HG02870 (cell line): ENCODE measurements around the gene KRTAP10-2.
"Not testable (repeated sequence)": the region's sequence is repeated elsewhere in the genome, so short reads cannot be mapped to it uniquely, and the experiment has no call there.

Source experiments
- ATAC-seq: cut with Tn5 transposase; IDR thresholded peaks from one replicate; pipeline ENCODE4 v1.9.1; 2021; ENCODE audit warnings: mild to moderate bottlenecking, moderate library complexity; ENCODE audit not compliant: unreplicated experiment

Gene KRTAP10-2

DNA sequence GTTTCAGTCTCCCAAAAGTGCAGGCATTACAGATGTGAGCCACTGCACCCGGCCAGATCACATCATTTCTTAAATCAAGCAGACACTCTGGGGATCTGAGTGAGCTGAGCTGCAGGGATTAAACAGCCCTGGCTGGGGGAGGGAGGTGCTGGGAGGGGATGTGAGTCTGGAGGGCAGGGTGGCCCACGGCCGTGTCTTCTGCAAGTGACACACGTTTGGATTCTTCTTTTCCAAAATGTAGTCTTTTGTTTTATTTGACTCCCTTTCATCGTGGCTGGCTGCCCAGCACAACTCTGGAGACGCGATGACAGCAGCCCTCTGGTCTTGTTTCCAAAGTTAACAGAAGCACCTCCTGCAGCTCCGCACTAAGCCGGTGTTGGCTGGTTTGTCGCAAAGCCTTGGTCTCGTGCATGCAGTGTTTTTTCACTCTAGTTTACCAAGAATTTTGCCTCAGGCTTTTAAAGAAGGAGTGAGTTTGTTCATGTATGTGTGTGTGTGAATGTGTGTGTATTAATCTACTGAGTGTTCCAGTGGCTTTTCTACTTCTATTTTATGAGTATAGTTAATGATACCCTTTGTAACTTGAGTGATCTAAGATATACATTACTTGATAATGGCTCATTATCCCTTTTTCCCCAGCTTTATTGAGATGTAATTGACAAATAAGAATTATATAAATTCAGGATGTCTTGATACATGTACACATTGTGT is 31.9 kb upstream of the KRTAP10-2 start:
- ATAC-seq = no peak

DNA sequence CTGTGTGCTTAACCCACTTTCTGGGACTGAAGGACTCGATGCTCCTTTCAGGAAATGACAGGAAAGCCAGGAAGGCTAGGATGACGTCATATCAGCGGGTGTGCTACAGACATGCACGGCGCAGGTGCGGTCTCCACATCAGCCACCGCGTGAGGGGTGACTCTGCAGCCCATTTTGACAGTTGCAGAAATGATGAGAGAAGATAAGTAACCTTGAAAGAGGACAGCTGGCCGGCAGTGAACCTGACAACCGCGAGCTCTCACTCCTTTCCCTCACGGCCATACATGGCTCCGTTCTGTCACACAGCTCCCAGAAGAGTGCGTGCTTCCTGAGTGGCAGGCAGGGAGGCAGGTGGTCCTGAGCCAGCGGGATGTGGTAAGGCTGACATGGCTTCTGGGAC is 30.8 kb upstream of the KRTAP10-2 start:
- ATAC-seq = no peak

DNA sequence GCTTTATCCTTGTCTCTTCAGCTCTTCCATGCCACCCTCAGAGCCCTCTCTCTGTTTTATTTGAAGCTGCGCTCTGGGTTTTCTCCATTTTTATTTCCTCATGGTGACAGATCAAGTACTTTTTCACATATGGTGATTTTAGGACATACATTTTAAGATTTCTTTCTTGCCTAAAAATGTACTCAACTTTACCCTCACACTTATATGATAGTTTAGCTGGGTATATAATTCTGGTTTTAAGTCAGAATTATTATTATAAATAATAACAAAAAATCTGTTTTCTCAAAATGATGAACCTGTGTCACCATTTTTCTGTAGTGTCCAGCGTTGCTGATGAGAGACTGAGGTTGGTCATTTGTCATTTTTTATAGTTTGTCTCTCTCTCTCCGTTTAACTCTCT is 29.9 kb upstream of the KRTAP10-2 start:
- ATAC-seq = no peak

DNA sequence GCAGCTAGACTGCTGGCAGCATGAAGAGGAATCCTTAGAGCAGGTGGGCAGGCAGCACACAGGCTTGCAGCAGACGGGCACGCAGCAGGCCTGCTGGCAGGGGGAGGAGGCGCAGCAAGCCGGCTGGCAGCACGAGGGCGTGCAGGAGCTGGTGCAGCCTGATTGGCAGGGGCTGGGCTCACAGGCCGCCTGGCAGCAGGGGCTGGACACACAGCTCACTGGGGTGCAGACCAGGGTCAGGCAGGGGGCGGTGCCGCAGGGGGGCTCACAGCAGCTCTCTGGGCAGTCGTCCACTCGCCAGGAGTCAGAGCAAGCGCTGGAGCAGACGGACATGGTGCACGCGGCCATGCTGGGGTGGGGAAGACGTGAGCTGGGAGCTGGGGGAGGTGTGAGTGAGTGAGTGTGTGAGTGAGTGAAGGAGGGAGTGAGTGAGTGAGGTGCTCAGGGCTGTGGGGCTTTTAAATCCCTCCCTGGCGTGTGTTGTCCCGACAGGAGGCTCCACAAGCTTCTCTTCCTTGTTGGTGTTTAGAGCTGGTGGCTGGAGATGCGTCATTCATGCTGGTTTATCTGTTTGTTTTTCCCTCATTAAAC is 29.0 kb upstream of the KRTAP10-2 start, which contains the start of gene KRTAP10-5:
KRTAP10-5 (minus strand) TSS at position 374 of the 591 bp plus-strand sequence; CDS start at position 348, 26 bp downstream.
- ATAC-seq = not testable (repeated sequence)

DNA sequence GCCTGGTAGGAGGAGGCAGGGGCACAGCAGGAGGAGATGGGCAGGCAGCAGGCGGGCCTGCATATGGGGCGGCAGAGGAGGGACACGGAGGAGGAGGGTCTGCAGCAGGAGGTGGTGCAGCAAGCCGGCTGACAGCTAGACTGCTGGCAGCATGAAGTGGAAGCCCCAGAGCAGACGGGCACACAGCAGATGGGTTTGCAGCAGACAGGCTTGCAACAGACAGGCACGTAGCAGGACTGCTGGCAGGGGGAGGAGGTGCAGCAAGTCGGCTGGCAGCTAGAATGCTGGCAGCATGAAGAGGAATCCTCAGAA is 28.5 kb upstream of the KRTAP10-2 start:
- no peak for ATAC-seq

DNA sequence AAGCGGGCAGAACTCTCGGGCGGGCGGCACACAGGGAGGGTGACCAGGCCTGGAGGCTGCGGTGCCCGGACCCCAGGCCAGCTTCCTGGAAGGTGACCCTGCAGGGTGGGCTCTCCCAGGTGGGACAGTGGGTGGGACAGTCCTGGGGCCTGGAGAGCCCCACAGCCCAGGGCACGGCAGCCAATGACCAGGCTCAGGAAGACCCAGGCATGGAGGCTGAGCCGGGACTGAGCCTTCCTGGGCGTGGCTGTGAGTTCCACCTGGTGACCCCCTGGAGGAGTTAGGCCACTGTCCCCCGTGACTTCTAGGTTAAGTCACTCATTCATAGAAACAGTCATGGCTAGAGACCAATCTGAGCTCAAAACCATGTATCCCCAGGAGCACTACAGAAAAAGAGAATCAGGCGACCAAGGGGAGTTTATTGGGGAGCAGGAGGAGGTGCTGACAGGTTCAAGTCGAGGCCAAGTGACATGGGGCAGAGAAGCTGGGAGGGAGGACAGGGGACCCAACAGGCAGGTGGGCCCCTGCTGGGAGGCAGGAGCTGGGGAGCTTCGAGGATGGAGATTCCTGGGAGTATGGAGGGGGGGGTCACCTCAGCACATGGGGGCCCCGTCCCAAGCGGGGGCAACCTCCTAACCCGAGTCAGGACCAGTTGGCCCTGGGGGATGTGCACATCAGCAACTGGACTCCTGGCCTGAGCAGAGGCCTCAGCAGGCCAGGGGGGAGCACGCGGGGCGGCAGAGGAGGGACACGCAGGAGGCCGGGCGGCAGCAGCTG is 27.9 kb upstream of the KRTAP10-2 start:
- no peak for ATAC-seq

DNA sequence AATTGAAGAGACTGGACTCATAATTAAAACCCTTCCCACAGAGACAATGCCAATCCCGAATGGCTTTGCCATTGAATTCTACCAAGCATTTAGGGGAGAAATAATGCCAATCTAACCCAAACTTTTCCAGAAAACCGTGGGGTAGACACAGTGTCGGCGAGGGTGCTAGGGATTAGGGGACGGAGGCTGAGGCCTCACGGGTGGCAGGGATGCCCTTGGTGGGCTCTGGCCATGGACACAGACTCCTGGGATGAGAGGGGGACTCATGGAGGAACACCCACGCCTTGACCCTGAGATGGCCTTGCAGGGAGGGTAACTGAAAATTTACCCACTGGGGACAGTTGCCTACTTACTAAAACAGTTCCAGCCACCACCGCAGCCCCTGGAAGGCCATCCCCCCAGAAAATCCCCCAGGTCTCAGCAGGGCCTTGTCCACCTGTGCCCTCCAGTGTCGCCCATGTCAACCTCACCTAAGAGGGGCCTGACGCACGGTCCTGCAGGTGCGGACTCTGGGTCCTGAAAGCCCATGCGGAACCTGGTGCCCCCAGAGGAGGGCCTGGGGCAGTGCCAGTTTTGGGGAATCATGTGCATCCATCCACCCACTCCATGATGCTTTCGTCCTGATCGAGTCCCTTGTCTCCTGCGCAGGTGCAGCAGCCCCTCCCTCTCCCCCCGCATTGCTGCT is 27.2 kb upstream of the KRTAP10-2 start:
- no peak for ATAC-seq

DNA sequence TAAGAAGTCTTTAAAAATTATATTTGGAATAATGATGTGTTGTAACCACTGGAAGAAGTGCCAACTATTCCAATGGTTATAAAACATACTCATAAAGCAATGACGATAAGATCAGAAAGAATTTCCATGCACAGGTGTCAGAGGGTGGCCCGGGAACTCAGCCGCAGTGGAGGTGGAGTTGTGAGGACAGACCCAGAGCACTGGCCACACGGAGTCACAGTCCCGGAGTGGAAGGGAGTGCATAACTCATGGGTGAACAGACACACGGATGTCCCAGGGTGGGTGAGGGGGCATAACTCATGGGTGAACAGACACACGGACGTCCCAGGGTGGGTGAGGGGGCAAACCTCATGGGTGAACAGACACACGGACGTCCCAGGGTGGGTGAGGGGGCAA is 24.7 kb upstream of the KRTAP10-2 start:
- no peak for ATAC-seq

DNA sequence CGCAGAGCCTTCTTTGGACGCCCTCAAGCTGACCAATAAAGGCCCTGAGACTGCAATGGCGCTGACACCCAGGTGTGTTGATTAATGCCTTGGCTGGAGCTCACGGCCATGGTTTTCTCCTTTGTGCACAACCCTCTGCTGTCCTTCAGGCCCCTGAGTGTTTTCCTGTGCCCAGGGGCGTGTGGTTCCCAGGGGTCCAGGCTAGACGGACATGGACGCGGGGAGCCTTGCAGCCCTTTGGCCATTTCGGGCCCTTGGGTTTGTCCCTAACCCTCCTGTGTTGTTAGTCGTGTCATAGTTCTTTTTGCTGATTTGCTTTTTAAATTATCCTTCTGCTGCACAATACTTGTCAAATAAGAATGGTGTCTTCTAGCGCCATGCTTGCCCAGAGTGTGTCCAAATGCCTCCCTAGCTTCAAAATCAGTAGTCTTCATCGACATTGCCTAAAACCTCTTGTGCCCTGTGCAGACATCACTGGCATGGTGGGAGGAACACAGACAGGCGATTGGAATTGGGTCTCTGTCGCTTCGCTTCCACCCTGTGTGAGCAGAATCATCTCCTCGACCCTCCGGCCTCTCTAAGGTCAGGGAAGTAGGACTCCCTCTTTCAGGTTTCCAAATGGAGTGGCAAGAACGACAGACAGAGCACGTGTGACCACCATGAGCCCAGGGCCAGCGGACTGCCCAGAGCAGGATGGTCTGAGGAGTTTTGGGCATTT is 24.2 kb upstream of the KRTAP10-2 start:
- ATAC-seq = no peak

DNA sequence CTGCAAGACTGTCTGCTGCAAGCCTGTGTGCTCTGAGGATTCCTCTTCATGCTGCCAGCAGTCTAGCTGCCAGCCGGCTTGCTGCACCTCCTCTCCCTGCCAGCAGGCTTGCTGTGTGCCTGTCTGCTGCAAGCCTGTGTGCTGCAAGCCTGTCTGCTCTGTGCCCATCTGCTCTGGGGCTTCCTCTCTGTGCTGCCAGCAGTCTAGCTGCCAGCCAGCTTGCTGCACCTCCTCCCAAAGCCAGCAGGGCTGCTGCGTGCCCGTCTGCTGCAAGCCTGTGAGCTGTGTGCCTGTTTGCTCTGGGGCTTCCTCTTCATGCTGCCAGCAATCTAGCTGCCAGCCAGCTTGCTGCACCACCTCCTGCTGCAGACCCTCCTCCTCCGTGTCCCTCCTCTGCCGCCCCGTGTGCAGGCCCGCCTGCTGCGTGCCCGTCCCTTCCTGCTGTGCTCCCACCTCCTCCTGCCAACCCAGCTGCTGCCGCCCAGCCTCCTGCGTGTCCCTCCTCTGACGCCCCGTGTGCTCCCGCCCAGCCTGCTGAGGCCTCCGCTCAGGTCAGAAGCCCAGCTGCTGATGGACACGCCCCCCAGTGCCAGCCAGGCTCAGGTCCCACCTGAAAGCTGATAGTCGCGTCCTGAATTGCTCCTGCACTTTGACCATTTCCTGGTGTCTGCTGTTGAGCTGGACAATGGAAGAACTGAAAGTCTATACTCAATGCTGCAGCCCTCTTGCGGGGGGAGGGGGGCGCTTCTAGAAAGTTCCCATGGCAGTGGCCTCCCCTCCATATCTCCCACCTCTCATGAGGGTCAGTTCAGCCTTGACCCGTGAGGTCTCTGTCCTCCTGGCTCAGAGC is 23.4 kb upstream of the KRTAP10-2 start:
- ATAC-seq = no peak

DNA sequence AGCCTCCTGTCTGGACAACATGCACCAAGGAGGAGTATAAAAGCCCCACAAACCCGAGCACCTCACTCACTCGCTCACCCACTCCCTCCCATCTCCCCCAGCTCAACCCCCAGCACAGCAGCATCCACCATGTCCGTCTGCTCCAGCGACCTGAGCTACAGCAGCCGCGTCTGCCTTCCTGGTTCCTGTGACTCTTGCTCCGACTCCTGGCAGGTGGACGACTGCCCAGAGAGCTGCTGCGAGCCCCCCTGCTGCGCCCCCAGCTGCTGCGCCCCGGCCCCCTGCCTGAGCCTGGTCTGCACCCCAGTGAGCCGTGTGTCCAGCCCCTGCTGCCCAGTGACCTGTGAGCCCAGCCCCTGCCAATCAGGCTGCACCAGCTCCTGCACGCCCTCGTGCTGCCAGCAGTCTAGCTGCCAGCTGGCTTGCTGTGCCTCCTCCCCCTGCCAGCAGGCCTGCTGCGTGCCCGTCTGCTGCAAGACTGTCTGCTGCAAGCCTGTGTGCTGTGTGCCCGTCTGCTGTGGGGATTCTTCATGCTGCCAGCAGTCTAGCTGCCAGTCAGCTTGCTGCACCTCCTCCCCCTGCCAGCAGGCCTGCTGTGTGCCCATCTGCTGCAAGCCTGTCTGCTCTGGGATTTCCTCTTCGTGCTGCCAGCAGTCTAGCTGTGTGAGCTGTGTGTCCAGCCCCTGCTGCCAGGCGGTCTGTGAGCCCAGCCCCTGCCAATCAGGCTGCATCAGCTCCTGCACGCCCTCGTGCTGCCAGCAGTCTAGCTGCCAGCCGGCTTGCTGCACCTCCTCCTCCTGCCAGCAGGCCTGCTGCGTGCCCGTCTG is 22.5 kb upstream of the KRTAP10-2 start, which contains the start of gene KRTAP10-4:
KRTAP10-4 (plus strand) TSS at position 100 of the 827 bp plus-strand sequence; CDS start at position 130, 30 bp downstream.
- ATAC-seq = not testable (repeated sequence)

DNA sequence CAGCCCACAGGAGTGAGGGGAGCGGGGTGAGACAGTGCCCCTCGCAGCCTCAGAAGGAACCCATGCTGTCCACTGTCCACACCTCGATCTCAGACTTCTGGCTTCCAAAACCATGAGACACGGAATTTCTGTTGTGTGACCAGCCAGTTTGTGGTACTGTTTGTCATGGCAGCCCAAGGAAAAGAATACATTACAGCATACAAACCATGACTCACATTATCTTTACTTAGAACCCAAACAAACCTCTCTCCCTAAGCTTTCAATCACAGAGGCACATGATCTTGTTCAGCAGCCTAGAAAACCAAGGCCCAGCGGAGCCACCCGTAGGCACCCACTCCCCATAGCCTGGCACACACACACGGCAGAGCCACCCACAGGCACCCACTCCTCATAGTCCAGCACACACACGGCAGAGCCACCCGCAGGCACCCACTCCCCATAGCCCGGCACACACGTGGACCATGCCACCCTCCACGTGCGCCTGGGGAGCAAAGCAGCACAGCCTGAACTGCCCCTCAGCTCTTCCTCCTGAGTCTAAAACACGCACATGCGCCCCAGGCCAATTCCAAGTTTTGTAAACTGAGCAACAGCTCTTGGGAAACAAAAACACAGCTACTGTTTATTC is 21.8 kb upstream of the KRTAP10-2 start:
- ATAC-seq = no peak

DNA sequence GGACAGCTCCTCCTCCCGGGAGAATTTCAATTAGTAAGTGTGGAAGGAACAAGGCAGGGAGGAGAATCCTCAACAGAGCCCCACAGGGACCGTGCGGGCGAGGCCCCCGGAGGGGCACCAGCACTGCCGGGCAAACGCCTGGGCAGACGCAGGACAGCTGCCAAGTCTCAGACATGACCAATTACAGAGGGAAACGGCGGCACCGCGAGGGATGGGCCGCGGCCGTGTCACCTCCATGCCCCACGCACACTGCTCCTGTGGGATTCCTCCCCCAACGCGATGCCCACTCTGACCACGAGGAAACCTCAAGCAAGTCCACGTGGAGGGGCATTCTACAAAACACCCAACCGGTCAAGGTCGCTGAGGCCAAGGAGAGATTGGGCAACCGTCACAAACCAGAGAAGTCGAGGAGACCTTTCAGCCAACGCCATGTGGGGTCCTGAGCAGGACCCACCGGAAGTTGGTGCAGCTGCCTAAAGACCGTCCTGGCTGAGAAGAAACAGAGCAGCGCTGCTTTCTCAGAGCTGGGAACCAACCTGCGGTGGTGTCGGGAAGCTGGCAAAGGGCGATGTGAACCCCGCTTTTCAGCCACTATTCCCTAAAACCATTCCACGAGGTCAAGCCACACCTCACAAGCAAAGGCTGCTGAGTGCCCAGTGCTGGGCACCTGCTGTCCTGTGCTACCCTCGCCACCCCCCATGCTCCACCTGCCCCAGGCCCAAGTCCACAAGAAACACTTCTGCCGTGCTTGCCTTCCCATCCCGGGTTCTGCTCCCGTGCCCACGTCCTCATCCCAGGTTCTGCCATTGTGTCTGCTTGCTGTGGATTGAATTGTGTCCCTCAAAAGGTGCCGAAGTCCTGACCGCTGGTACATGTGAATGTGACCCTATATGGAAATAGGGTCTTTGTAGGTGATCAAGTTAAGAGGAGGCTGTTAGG is 20.8 kb upstream of the KRTAP10-2 start:
- ATAC-seq = no peak

DNA sequence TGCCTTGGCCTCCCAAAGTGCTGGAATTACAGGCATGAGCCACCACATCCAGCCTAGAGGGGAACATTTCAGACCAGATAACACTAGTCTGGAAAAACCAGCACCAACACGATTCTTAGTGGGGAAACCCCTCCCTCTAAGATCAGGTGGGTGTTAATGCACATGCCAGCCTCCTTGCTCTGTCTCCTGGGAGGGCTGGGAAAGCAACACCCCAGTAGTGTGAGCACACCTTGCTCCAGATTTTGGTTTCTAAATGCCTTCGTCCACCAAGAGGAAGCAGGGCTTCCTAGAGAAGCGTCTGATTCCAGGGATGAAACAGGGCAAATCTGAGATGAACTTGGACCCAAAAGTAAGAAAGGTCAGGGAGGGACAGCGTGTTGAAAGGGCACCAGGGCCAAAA is 20.0 kb upstream of the KRTAP10-2 start:
- no peak for ATAC-seq

DNA sequence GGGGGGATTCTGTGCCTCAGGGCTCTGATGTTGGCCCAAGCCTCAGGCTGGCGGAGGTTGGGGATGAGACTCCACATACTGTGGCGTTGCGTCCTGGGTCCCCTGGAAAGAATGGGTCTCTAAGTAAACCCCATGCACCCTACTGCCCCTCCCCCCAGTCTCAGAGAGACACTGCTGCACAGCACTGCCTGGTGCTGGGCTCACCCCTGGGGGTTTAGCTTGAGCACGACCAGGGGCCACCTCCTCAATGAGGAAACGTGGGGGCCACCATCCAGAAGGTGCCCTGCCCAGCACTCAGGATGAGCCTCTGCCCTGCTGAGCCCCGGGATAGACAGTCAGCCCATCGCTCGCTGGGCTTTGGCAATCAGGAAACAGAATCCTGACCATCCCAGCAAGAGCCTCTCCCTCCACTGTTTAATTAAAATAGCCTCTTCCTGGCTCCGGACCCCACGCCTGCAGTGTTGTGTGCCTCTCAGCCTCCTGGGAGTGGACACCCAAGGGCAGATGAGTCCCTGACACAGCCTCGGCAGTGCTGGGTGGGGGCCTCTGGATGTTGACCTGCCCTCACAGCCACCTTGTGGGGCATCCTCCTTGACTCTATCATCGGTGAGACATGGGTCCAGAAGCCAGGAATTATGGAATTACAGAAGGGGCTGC is 18.7 kb upstream of the KRTAP10-2 start:
- ATAC-seq = no peak

DNA sequence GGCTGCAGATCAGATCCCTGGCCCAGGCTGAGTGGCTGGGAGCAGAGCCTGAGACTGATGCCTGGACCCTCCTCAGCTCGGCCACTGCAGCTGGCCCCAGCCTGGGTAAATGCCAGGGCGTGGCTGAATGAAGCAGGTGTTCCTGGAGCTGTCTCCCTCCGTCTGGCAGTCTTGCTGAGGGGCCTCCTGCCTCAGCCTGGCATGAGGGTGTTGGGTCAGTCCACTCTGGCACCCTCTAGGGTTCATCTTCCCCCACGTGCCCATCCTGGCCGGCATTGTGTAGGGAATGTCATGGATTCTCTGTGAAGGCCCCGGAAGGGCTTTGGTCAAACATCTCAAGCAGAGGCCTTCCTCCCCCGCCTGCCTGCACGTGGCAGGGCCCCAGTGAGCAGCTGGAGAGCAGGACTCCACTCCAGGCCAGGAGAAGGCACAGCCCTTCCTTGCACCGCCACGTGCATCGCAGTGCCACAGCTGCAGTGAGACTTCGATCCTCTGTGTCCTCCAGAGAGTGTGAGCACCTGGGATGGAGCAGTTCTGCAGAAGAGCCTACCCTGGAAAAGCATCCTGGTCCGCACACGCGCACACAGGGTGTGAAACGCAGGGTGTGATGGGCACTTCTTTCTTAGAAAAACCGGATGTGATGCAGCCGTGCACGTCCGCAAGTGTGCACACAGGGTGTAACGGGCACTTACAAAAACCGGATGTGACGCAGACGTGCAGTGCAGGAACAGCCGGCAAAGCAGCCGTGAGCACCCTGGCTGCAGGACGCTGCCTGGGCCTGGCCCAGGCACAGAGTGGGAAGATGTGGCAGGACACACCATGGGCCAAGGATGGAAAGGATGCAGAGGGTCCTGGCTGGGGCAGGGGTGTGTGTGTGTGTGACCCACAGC is 17.6 kb upstream of the KRTAP10-2 start:
- ATAC-seq = no peak
